Osteoblast (primary cell): ENCODE data around the gene CAMK4. TPM values are rescaled to one million over a fixed set of nuclear protein-coding genes. Genes with fewer than 3 reads are reported as not detected.

Source experiments
- DNase-seq: peaks from one replicate; pipeline ENCODE4 v3.0.0; 2011; ENCODE audit warnings: low spot score, mixed read lengths; ENCODE audit not compliant: insufficient read length; ENCODE audit errors: missing footprints
- H2AFZ ChIP-seq: 2 replicates; pipeline ENCODE4 v1.6.0; 2011; ENCODE audit warnings: mild to moderate bottlenecking, low read length
- H3K27ac ChIP-seq: 2 replicates; pipeline ENCODE4 v1.5.1; 2011; ENCODE audit warnings: mild to moderate bottlenecking, low read depth, low read length, moderate library complexity
- H3K27me3 ChIP-seq: 2 replicates; pipeline ENCODE4 v1.6.0; 2012; ENCODE audit warnings: mild to moderate bottlenecking, control low read depth, inconsistent platforms, low read length, moderate library complexity; ENCODE audit not compliant: insufficient read depth
- H3K36me3 ChIP-seq: 2 replicates; pipeline ENCODE4 v1.5.1; 2011; ENCODE audit warnings: mild to moderate bottlenecking, low read length, control low read depth, moderate library complexity; ENCODE audit not compliant: insufficient read depth
- H3K4me1 ChIP-seq: 2 replicates; pipeline ENCODE4 v1.5.1; 2011; ENCODE audit warnings: mild to moderate bottlenecking, low read length, control low read depth, moderate library complexity; ENCODE audit not compliant: insufficient read depth
- H3K4me2 ChIP-seq: 2 replicates; pipeline ENCODE4 v1.6.0; 2011; ENCODE audit warnings: mild to moderate bottlenecking, low read length; ENCODE audit not compliant: insufficient read depth
- H3K4me3 ChIP-seq: fragments of 200-600 bp; sonication (generic); 3 replicates; pipeline ENCODE4 v1.5.1; 2012; ENCODE audit warnings: mild to moderate bottlenecking, low read length, inconsistent platforms; ENCODE audit not compliant: insufficient read depth
- H3K79me2 ChIP-seq: 2 replicates; pipeline ENCODE4 v1.6.0; 2012; ENCODE audit warnings: mild to moderate bottlenecking, low read length, control low read depth, inconsistent platforms; ENCODE audit not compliant: insufficient read depth
- H3K9me3 ChIP-seq: 2 replicates; pipeline ENCODE4 v1.5.1; 2011; ENCODE audit warnings: low read depth, low read length, control low read depth
- H4K20me1 ChIP-seq: 2 replicates; pipeline ENCODE4 v1.6.0; 2012; ENCODE audit warnings: mild to moderate bottlenecking, low read length, control low read depth; ENCODE audit not compliant: insufficient read depth
- total RNA-seq: library from RNA; depleted of rRNA; stranded (reverse); fragments of >200 nt; gene quantifications from 2 replicates; pipeline ENCODE4 v1.2.3, GENCODE V29; 2012
- TF ChIP-seq, protein P1 (sequence below): IDR thresholded peaks from 2 replicates; pipeline ENCODE4 v1.5.1; 2011; ENCODE audit warnings: mild to moderate bottlenecking, low read depth, low read length, moderate library complexity; ENCODE audit errors: extremely low read depth

The CAMK4 gene
- total RNA-seq, 1 donor, result 0.72 TPM

DNA sequence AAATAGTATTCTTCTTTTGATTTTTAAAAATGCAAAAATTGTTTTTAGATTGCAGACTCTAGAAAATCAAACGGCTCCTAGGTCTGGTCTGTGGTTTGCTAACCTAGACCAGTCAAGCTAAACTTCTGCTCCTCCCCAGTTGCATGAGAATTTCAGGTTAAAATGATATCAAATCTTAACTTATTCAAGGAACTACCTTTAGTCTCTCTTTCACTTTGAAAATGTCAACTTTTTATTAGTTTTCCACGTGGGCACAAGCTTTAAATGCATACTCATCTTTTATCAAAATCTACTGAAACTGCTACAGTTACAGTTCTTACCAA is 8.8 kb downstream of the CAMK4 start:
- Histone ChIP-seq H3K36me3 (no peaks in the 10 kb centered on the region), H2AFZ (no peak overlapping the region), H3K4me2 (no peak overlapping the region), H3K79me2 (no peaks in the 10 kb centered on the region), H3K4me1 (no peaks in the 10 kb centered on the region), H3K27ac (no peak overlapping the region), H3K4me3 (no peak overlapping the region), H3K9me3 (no peaks in the 10 kb centered on the region), H4K20me1 (no peaks in the 10 kb centered on the region), H3K27me3 (no peaks in the 10 kb centered on the region)
- TF ChIP-seq, protein P1, sequence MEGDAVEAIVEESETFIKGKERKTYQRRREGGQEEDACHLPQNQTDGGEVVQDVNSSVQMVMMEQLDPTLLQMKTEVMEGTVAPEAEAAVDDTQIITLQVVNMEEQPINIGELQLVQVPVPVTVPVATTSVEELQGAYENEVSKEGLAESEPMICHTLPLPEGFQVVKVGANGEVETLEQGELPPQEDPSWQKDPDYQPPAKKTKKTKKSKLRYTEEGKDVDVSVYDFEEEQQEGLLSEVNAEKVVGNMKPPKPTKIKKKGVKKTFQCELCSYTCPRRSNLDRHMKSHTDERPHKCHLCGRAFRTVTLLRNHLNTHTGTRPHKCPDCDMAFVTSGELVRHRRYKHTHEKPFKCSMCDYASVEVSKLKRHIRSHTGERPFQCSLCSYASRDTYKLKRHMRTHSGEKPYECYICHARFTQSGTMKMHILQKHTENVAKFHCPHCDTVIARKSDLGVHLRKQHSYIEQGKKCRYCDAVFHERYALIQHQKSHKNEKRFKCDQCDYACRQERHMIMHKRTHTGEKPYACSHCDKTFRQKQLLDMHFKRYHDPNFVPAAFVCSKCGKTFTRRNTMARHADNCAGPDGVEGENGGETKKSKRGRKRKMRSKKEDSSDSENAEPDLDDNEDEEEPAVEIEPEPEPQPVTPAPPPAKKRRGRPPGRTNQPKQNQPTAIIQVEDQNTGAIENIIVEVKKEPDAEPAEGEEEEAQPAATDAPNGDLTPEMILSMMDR, result no peak
- no peak for DNase-seq

DNA sequence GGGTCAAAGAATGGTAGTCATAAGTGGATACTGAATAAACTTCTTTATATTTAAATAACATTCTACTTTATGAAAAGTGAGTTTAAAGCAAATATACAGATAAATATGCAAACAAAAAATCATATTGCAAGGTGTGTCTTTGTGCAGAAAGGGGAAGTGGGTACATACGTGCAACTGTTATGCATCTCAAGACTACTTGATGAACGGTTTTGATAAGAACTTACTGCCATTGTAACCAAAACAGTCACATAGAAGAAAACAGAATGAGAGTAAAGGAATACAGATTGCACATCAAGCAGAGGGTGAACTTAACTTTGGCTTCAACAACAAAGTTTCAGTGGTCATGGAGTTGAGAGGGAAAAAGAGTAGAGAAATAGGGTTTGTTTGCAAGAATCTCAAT is 9.9 kb downstream of the CAMK4 start:
- TF ChIP-seq, protein P1, result no peak
- H3K4me2 ChIP-seq, result no peak overlapping the region
- H4K20me1 ChIP-seq, result no peaks in the 10 kb centered on the region
- H3K27ac ChIP-seq, result no peak overlapping the region
- no peak overlapping the region for H2AFZ ChIP-seq
- H3K9me3 ChIP-seq, result no peaks in the 10 kb centered on the region
- no peaks in the 10 kb centered on the region for H3K36me3 ChIP-seq
- no peaks in the 10 kb centered on the region for H3K79me2 ChIP-seq
- H3K4me1 ChIP-seq, result no peaks in the 10 kb centered on the region
- no peak overlapping the region for H3K4me3 ChIP-seq
- no peaks in the 10 kb centered on the region for H3K27me3 ChIP-seq
- DNase-seq, result no peak

DNA sequence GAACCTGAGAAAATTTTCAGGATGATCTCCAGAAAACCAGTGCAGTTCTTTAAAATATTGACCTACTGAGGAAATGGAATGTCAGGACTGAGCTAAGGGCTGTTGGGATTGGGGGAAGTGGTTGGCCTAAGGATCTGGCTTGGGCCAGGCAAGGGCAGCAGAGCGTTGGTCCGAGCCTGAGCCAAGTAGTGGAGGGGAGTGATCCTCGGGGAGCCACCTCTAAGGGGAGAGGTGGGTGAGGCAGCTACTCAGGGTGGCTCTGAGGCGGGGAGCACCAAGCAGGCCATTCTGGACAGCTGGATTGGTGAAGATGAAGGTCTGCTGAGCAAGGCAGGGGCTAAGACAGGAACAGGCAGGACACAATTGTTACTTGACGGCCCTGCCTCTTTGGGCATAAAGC is 11.5 kb downstream of the CAMK4 start:
- H3K27me3 ChIP-seq, result no peaks in the 10 kb centered on the region
- TF ChIP-seq, protein P1, result no peak
- no peaks in the 10 kb centered on the region for H3K4me1 ChIP-seq
- no peaks in the 10 kb centered on the region for H3K79me2 ChIP-seq
- no peaks in the 10 kb centered on the region for H3K9me3 ChIP-seq
- no peak overlapping the region for H3K27ac ChIP-seq
- no peak for DNase-seq
- H3K4me3 ChIP-seq, result no peak overlapping the region
- H2AFZ ChIP-seq, result no peak overlapping the region
- no peaks in the 10 kb centered on the region for H3K36me3 ChIP-seq
- no peaks in the 10 kb centered on the region for H4K20me1 ChIP-seq
- H3K4me2 ChIP-seq, result no peak overlapping the region

DNA sequence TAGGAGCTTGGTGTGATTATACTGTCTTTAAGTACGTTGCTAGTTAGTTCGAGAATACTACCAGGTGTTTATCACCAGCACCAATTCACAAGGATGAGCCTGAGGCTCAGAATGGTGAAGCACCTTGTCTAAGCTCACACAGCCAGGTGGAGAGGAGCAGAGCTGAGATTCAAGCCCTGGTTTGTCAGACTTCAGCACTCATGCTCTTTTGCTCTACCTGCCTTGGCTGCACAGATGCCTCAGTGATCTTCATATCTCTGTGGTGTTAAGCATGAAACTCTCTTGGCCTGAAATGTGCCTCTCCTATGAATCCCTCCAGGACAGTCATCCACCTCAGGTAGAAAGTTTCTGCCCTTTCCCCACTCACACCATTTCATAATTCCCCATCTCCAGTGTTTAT is 12.2 kb downstream of the CAMK4 start:
- Histone ChIP-seq H3K27me3 (no peaks in the 10 kb centered on the region), H3K4me1 (no peaks in the 10 kb centered on the region), H4K20me1 (no peaks in the 10 kb centered on the region), H2AFZ (no peak overlapping the region), H3K79me2 (no peaks in the 10 kb centered on the region), H3K4me2 (no peak overlapping the region), H3K36me3 (no peaks in the 10 kb centered on the region), H3K27ac (no peak overlapping the region), H3K4me3 (no peak overlapping the region), H3K9me3 (no peaks in the 10 kb centered on the region)
- DNase-seq, result no peak
- TF ChIP-seq, protein P1, result no peak
